ENCODE results near the gene ATXN10.
A peak's percentile ranks its signal among the peaks of the same experiment; 100 is the strongest.

The ATXN10 gene

GRCh38 chr22:45833613-45834012 is 162.0 kb downstream of the ATXN10 start:
- DNase-seq = no peak

- no peak for DNase-seq
These were observed 162.6 kb downstream of the ATXN10 start for GRCh38 chr22:45834241-45834640.

GRCh38 chr22:45834795-45835194 is 163.2 kb downstream of the ATXN10 start:
- DNase-seq = no peak

- DNase-seq = no peak
These were observed 165.0 kb downstream of the ATXN10 start for GRCh38 chr22:45836418-45837169.

- DNase-seq = no peak
These were observed 165.9 kb downstream of the ATXN10 start for GRCh38 chr22:45837508-45837907.

GRCh38 chr22:45838305-45838887 is 166.8 kb downstream of the ATXN10 start:
- no peak for DNase-seq

- no peak for DNase-seq
These were observed 168.8 kb downstream of the ATXN10 start for GRCh38 chr22:45840483-45840882.

- DNase-seq = peak; percentile 9
These were observed 170.8 kb downstream of the ATXN10 start for GRCh38 chr22:45842291-45842991.

GRCh38 chr22:45843031-45843430 is 171.4 kb downstream of the ATXN10 start:
- no peak for DNase-seq

- no peak for DNase-seq
These were observed 172.4 kb downstream of the ATXN10 start for GRCh38 chr22:45843986-45844385.

GRCh38 chr22:45845076-45845487 is 173.4 kb downstream of the ATXN10 start:
- no peak for DNase-seq

GRCh38 chr22:45846952-45847351 is 175.3 kb downstream of the ATXN10 start:
- DNase-seq = no peak

GRCh38 chr22:45848904-45849303 is 177.3 kb downstream of the ATXN10 start:
- DNase-seq = no peak

- DNase-seq = no peak
These were observed 181.2 kb downstream of the ATXN10 start for GRCh38 chr22:45852826-45853225.

- DNase-seq = no peak
These were observed 184.3 kb downstream of the ATXN10 start for GRCh38 chr22:45855961-45856360.

GRCh38 chr22:45857519-45857918 is 185.9 kb downstream of the ATXN10 start:
- no peak for DNase-seq

- DNase-seq = no peak
These were observed 187.9 kb downstream of the ATXN10 start for GRCh38 chr22:45859231-45860161.

- DNase-seq = no peak
These were observed 188.6 kb downstream of the ATXN10 start for GRCh38 chr22:45860201-45860600.

- DNase-seq = no peak
These were observed 189.6 kb downstream of the ATXN10 start for GRCh38 chr22:45861259-45861658.

GRCh38 chr22:45863981-45864751 is 192.5 kb downstream of the ATXN10 start:
- DNase-seq = peak; percentile 49

GRCh38 chr22:45864959-45865476 is 193.4 kb downstream of the ATXN10 start:
- DNase-seq = no peak
